Uterus (tissue), 2 donors: ENCODE measurements around the gene FAM114A2.

ENCODE experiments used
- POLR2A ChIP-seq, 2 donors: fragments of 450-650 bp; IDR thresholded peaks; one replicate each; pipeline ENCODE4 v1.6.1; 2016; ENCODE audit warnings: antibody characterized with exemption in 2 of 2, mild to moderate bottlenecking in 1 of 2, moderate library complexity in 1 of 2
- TF ChIP-seq, protein P1 (sequence below), 4 experiments: fragments of 200-600 bp in 2 of 4; fragments of 450-650 bp in 2 of 4; sonication (generic) in 2 of 4; IDR thresholded peaks; one replicate each; pipeline ENCODE4 v1.5.1; 2016 to 2019; ENCODE audit warnings: antibody characterized with exemption in 4 of 4, mild to moderate bottlenecking in 2 of 4, moderate library complexity in 1 of 4

DNA sequence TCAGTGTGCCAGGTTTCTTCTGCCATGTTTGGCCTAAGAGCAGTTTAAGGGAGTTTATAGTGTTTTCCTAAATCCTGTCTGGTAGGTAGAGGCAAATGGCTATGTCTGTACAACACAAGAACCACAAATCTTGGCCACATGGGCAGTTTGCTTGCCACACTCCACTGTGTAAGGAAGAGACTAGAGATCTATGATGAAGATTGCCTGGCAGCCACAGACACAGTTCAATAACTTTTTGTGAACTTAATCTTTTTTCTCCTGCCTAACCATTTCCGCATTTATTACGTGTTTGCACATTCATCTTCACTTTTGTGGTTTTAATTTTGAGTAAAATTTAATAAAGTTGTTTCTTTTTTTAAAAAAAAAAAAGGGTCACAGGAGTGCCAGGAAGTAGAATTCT, 5.9 kb upstream of the FAM114A2 start:
- TF ChIP-seq POLR2A (IDR thresholded peaks at IDR 0.05), result no peak
- TF ChIP-seq, protein P1, sequence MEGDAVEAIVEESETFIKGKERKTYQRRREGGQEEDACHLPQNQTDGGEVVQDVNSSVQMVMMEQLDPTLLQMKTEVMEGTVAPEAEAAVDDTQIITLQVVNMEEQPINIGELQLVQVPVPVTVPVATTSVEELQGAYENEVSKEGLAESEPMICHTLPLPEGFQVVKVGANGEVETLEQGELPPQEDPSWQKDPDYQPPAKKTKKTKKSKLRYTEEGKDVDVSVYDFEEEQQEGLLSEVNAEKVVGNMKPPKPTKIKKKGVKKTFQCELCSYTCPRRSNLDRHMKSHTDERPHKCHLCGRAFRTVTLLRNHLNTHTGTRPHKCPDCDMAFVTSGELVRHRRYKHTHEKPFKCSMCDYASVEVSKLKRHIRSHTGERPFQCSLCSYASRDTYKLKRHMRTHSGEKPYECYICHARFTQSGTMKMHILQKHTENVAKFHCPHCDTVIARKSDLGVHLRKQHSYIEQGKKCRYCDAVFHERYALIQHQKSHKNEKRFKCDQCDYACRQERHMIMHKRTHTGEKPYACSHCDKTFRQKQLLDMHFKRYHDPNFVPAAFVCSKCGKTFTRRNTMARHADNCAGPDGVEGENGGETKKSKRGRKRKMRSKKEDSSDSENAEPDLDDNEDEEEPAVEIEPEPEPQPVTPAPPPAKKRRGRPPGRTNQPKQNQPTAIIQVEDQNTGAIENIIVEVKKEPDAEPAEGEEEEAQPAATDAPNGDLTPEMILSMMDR (IDR thresholded peaks at IDR 0.05), result no peak
